SK-N-MC (cell line): ENCODE results near the gene KRTAP10-7.
"Not testable (repeated sequence)": the region's sequence is repeated elsewhere in the genome, so short reads cannot be mapped to it uniquely, and the experiment has no call there.

Experiments
- DNase-seq: peaks from one replicate; pipeline ENCODE4 v3.0.0-alpha.2; 2011; ENCODE audit warnings: low read depth, low spot score
- H3K27ac ChIP-seq: fragments of 200-600 bp; sonication (generic); 2 replicates; pipeline ENCODE4 v1.5.1; 2016; ENCODE audit warnings: mixed run types
- H3K36me3 ChIP-seq: fragments of 200-600 bp; sonication (generic); 2 replicates; pipeline ENCODE4 v1.6.1; 2017; ENCODE audit warnings: antibody characterized with exemption, low read length, mixed read lengths; ENCODE audit not compliant: insufficient read depth
- H3K4me3 ChIP-seq: fragments of 200-600 bp; sonication (generic); 2 replicates; pipeline ENCODE4 v1.5.1; 2016
- H3K9ac ChIP-seq: fragments of 200-600 bp; sonication (generic); 2 replicates; pipeline ENCODE4 v1.8.0; 2017; ENCODE audit warnings: mixed run types, mixed read lengths; ENCODE audit not compliant: insufficient read length
- H3K9me3 ChIP-seq: fragments of 200-600 bp; sonication (generic); 2 replicates; pipeline ENCODE4 v1.6.1; 2017; ENCODE audit warnings: low read depth, mild to moderate bottlenecking, antibody characterized with exemption, low read length, moderate library complexity, mixed read lengths
- EZH2 ChIP-seq: fragments of 200-600 bp; sonication (generic); IDR thresholded peaks from one replicate; pipeline ENCODE4 v1.6.1; 2017; ENCODE audit warnings: antibody characterized with exemption
- FOXP2 ChIP-seq: optimal IDR thresholded peaks from 2 replicates; pipeline ENCODE3; 2011; ENCODE audit warnings: mild to moderate bottlenecking, moderate library complexity; ENCODE audit not compliant: insufficient read depth; ENCODE audit errors: extremely low read length, control extremely low read depth
- POLR2AphosphoS5 ChIP-seq: IDR thresholded peaks from 2 replicates; pipeline ENCODE4 v1.6.1; 2012; ENCODE audit warnings: mild to moderate bottlenecking, low read depth, low read length, borderline replicate concordance

The KRTAP10-7 gene

DNA sequence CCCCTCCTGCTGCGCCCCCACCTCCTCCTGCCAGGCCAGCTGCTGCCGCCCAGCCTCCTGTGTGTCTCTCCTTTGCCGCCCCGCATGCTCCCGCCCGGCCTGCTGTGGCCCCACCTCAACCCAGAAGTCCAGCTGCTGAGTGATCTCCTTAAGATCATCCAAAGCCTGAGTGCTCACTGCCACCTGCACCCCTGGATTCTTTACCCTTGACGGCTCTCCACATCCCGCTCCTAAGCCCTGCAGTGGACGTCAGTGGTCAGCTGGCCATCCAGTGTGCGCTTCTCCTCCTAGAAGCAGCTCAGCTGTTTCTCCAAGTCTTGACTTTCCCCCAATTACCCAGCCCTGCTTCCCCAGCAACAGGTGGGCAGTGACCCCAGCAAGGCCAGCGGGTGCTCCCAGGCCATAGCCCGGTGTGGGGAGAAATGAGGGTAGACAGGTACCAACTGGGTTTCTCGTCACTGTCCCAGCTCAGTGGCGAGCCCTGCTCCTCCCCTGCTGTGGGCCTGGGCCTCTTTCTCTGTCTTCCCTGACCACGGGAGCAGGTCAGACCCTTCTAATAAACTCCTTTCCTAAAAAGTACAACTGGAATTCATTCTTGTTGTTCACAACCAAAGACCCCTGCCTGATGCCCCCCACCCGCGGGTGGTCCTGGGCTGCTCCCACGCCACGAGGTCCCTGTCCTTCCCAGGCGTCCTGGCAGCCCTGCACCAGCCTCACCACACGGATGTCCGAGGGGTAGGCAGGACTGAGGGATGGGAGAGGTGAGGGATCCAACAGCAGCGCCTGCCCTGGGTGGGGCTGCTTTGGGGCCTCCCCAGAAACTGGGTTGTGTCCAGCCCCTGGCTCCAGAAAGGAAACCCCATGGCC, 1.4 kb downstream of the KRTAP10-7 start:
- Histone ChIP-seq H3K4me3 (no peak overlapping the region), H3K27ac (no peak overlapping the region), H3K9ac (no peak overlapping the region), H3K36me3 (peaks cover 17% of the 10 kb centered on the region), H3K9me3 (no peaks in the 10 kb centered on the region)
- no peak for TF ChIP-seq EZH2
- TF ChIP-seq FOXP2: no peak
- no peak for TF ChIP-seq POLR2AphosphoS5
- no peak for DNase-seq

DNA sequence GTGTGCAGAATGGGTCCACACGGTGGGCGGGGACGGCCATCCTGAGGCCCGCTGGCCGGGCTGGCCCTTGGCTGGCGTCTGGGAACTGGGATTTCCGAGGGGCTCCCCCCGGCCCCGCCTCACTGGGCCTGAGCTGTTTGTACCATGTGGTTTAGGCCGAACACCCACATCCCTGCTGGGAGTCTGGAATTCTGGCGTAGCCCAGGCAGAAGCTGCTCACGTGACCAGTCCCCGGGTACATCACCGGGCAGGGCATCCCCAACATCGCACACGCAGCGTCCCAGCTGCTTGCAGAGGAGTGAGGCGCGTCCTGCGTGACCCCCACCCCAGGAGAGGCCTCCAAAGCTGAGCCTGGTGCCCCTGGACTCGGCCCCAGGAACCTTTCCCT, 2.1 kb downstream of the KRTAP10-7 start:
- Histone ChIP-seq H3K9me3 (no peaks in the 10 kb centered on the region), H3K9ac (no peak overlapping the region), H3K4me3 (no peak overlapping the region), H3K27ac (no peak overlapping the region), H3K36me3 (peaks cover 17% of the 10 kb centered on the region)
- no peak for DNase-seq
- TF ChIP-seq EZH2: no peak
- TF ChIP-seq POLR2AphosphoS5: no peak
- no peak for TF ChIP-seq FOXP2

DNA sequence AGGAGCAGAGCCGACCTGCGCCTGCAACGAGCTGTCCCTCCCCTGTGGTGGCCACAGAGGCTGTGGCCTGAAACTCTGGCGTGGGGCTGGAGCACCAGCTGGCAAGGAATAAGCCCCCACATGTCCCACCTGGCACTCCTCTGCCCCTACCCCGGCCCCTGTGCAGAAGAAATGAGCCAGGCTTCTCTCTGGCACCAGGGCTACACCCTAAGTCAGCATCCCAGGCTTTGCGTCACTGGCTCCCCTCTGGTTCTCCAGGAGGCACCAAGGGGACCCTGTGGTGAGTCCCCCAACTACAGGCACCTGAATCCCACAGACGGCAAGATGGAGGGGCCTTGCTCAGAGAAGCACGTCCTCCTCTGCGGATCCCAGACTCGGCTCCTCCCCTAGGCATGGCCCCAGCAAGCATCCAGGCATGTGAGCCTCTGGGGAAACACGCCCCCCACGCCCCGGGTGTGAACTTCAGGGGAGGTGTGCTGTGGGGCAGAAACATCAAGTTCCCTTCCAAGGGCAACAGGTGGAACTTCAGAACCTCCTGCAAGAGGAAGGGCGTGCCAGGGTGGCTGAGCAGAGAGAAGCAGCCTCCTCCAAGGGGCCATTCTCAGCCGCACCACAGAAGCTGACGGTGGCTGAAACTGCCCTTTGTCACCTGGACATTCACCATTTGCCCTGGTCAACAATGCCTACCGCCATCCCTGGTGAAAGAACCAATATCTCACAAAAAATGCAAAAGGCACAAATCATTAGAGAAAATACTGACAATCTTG, 2.9 kb downstream of the KRTAP10-7 start:
- no peaks in the 10 kb centered on the region for H3K9me3 ChIP-seq
- DNase-seq: no peak
- H3K27ac ChIP-seq: no peak overlapping the region
- TF ChIP-seq POLR2AphosphoS5: no peak
- H3K9ac ChIP-seq: no peak overlapping the region
- peaks cover 17% of the 10 kb centered on the region for H3K36me3 ChIP-seq
- no peak overlapping the region for H3K4me3 ChIP-seq

DNA sequence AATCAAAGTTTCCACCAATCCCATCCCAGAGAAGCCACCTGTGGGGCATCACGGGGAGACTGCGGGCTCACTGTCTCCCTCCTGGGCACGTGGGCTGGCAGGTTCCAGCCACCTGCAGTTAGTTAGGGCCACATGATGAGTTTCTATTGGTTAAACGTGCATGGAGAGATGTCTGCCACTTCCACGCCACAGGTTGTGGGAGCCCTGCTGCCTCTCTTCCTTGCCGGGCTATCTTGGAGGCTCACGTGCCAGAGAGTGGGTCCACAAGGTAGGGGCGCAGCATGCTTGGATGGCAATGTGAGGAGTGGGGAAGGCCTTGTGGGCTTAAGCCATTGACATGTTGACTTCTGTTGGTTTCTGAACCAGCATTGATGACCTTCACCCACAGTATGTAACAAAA, 3.5 kb downstream of the KRTAP10-7 start:
- Histone ChIP-seq H3K9me3 (no peaks in the 10 kb centered on the region), H3K9ac (no peak overlapping the region), H3K27ac (no peak overlapping the region), H3K4me3 (no peak overlapping the region), H3K36me3 (peaks cover 17% of the 10 kb centered on the region)
- no peak for DNase-seq
- no peak for TF ChIP-seq EZH2
- TF ChIP-seq FOXP2: no peak
- no peak for TF ChIP-seq POLR2AphosphoS5

DNA sequence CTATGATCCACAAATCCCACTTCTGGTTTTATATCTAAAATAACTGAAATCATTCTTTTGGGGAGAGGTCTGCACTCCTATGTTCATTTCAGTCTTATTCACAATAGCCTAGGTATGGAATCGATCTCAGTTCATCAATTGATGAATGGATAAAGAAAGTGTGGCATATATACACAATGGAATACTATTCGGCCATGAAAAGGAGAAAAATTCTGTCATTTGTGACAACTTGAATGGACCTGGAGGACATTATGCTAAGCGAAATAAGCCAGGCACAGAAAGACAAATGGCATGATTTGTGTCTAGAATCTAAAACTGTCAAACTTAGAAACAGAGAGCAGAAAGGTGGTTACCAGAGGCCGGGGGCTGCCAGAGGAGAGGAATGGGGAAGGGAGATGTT, 6.1 kb downstream of the KRTAP10-7 start:
- Histone ChIP-seq H3K9me3 (no peaks in the 10 kb centered on the region), H3K4me3 (no peak overlapping the region), H3K9ac (no peak overlapping the region), H3K27ac (no peak overlapping the region), H3K36me3 (peaks cover 17% of the 10 kb centered on the region)
- TF ChIP-seq EZH2: no peak
- TF ChIP-seq POLR2AphosphoS5: no peak
- TF ChIP-seq FOXP2: no peak
- no peak for DNase-seq

- peaks cover 12% of the 10 kb centered on the region for H3K36me3 ChIP-seq
- no peak overlapping the region for H3K27ac ChIP-seq
- H3K9ac ChIP-seq: no peak overlapping the region
- no peaks in the 10 kb centered on the region for H3K9me3 ChIP-seq
- DNase-seq: no peak
- TF ChIP-seq POLR2AphosphoS5 (no peak), EZH2 (no peak), FOXP2 (no peak)
- no peak overlapping the region for H3K4me3 ChIP-seq
These were observed 8.8 kb downstream of the KRTAP10-7 start for GRCh38 chr21:44609193-44609592.

DNA sequence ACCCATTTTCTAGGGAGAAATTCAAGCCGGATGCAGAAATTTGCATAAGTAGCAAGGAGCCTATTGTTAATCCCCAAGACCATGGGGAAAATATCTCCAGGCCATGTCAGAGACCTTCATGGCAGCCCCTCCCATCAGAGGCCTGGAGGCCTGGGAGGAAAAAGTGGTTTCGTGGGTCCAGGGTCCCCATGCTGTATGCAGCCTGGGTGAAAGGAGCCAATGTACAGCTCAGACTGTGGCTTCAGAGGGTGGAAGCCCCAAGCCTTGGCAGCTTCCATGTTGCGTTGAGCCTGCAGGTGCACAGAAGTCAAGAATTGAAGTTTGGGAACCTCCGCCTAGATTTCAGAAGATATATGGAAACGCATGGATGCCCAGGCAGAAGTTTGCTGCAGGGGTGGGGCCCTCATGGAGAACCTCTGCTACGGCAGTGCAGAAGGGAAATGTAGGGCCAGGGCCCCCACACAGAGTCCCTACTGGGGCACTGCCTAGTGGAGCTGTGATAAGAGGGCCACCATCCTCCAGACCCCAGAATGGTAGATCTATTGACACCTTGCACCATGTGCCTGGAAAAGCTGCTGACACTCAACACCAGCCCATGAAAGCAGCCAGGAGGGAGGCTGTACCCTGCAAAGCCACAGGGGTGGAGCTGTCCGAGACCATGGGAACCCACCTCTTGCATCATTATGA, 9.9 kb downstream of the KRTAP10-7 start:
- DNase-seq, H3K9me3 ChIP-seq, H3K9ac ChIP-seq, H3K36me3 ChIP-seq, H3K4me3 ChIP-seq, H3K27ac ChIP-seq: not testable (repeated sequence)

DNA sequence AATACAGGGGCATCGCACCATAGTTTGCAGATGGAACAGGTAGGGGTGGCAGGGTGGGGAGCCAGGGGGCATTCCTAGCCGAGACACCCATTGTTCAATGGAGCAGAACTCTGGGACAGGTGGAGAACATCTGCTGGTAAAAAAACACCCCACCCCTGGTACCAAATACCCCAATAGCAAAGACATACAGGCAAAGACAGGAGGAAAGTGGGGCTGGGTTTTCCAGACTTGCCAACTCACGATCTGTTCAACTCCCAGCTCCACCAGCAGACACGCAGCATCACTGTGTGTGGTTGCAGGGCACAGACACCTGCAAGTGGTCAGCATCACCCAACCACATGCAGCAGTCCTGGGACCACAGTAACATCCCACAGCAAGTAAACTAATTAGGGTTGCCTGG, 11.2 kb downstream of the KRTAP10-7 start:
- Histone ChIP-seq H3K27ac (no peak overlapping the region), H3K36me3 (no peaks in the 10 kb centered on the region; the same call in 1 of the 2 replicates), H3K9me3 (no peaks in the 10 kb centered on the region), H3K9ac (no peak overlapping the region), H3K4me3 (no peak overlapping the region)
- TF ChIP-seq FOXP2: no peak
- no peak for TF ChIP-seq POLR2AphosphoS5
- TF ChIP-seq EZH2: no peak
- DNase-seq: no peak
